LNCaP clone FGC (cell line): ENCODE results near the gene AMBRA1.

Experiments
- DNase-seq: peaks from one replicate; pipeline ENCODE4 v3.0.0-alpha.2; 2011; ENCODE audit warnings: low read depth
- H3K4me3 ChIP-seq: 2 replicates; pipeline ENCODE4 v1.5.1; 2011; ENCODE audit warnings: mild to moderate bottlenecking, low read depth, low read length, control low read depth
- CTCF ChIP-seq: IDR thresholded peaks from 2 replicates; pipeline ENCODE4 v1.5.1; 2012; ENCODE audit warnings: mild to moderate bottlenecking; ENCODE audit not compliant: control insufficient read depth, insufficient read depth; ENCODE audit errors: extremely low read depth

The AMBRA1 gene

GRCh38 chr11:46639197-46639839, 45.5 kb upstream of the AMBRA1 start:
- TF ChIP-seq CTCF = no peak
- no peak for DNase-seq

DNA sequence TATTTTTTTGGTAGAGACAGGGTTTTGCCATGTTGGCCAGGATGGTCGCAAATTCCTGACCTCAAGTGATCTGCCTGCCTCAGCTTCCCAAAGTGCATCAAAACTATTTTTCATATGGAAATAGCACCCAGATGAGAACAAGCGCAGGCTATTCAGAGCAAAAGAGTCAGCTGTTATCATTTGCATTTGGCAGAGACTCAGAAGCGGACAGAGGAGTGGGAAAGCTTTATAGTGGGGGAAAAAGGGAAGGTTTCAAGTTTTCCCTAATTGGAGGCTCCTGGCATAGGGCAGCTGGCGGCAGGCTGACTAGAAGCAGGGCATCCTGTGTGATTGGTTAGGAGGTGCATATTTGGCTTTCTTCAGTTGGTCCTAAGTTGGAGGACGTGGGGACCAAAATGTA, 43.7 kb upstream of the AMBRA1 start:
- H3K4me3 ChIP-seq = no peak overlapping the region
- no peak for TF ChIP-seq CTCF
- DNase-seq = no peak

More at GRCh38 chr11:46639197-46639839, 45.5 kb upstream of the AMBRA1 start:
- no peak overlapping the region for H3K4me3 ChIP-seq

- DNase-seq = no peak
- TF ChIP-seq CTCF = no peak
- no peak overlapping the region for H3K4me3 ChIP-seq
Observed at GRCh38 chr11:46635557-46636139, 41.8 kb upstream of the AMBRA1 start.

- no peak for TF ChIP-seq CTCF
- H3K4me3 ChIP-seq = no peak overlapping the region
- no peak for DNase-seq
Observed at GRCh38 chr11:46633291-46634217, 39.7 kb upstream of the AMBRA1 start.

DNA sequence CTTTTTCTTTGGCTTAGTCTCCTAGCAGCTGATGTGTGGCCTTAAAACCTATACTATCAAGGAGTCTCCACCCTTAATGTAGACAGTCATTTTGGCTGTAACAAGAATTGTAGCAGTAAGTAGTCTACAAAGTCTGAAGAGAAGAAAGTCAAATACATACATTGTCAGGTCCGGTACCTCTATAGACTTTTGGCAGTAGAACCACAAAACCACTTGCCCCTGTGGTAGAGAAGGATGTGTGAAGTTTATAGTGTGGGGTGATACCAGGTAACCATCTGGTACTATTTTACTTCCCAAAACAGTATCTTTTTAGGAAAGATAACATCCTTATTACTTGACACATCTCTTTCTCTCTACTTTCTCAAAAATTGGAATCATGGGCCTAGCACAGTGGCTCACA, 38.7 kb upstream of the AMBRA1 start:
- no peak for DNase-seq
- H3K4me3 ChIP-seq = no peak overlapping the region
- TF ChIP-seq CTCF = no peak

GRCh38 chr11:46631676-46632075, 37.9 kb upstream of the AMBRA1 start:
- H3K4me3 ChIP-seq = no peak overlapping the region
- TF ChIP-seq CTCF = no peak
- DNase-seq = no peak
